Vagina (tissue), 2 donors: ENCODE results near the gene FHIP1A.

ENCODE experiments used
- CTCF ChIP-seq, 3 experiments: fragments of 450-650 bp in 2 of 3; fragments of 200-600 bp in 1 of 3; sonication (generic) in 1 of 3; IDR thresholded peaks; one replicate each; pipeline ENCODE4 v1.5.1; 2017 to 2019; ENCODE audit warnings: antibody characterized with exemption in 3 of 3, mild to moderate bottlenecking in 2 of 3, moderate library complexity in 2 of 3
- POLR2A ChIP-seq, 2 donors: fragments of 450-650 bp; IDR thresholded peaks; one replicate each; pipeline ENCODE4 v1.6.1; 2017; ENCODE audit warnings: antibody characterized with exemption in 2 of 2, mild to moderate bottlenecking in 2 of 2, moderate library complexity in 2 of 2
- POLR2AphosphoS5 ChIP-seq, 2 donors: sonication (generic); formaldehyde crosslinking; IDR thresholded peaks; one replicate each; pipeline ENCODE4 v1.9.0; 2017; ENCODE audit warnings: antibody characterized with exemption in 2 of 2, mild to moderate bottlenecking in 2 of 2, low read depth in 1 of 2; ENCODE audit not compliant: insufficient read depth in 1 of 2

GRCh38 chr4:151437505-151437904 is 28.5 kb downstream of the FHIP1A start:
- TF ChIP-seq POLR2A (IDR thresholded peaks at IDR 0.05) (no peak), POLR2AphosphoS5 (IDR thresholded peaks at IDR 0.05; ENCODE audit: insufficient read depth in 1 of 2, low read depth in 1 of 2) (peak in 1 of 2 donors; percentile 67), CTCF (IDR thresholded peaks at IDR 0.05) (no peak)
